Activated CD4-positive, alpha-beta T cell treated with anti-CD3 and anti-CD28 coated beads for 36 hours (primary cell): ENCODE measurements around the gene TIMM29. TPM values are rescaled to one million over a fixed set of nuclear protein-coding genes. Genes with fewer than 3 reads are reported as not detected.
A peak's percentile ranks its signal among the peaks of the same experiment; 100 is the strongest.

Source experiments
- ATAC-seq: fragments of 200-7000 bp; cut with Tn5 transposase; one replicate; pipeline ENCODE4 v1.10.0; 2021; ENCODE audit warnings: mild to moderate bottlenecking, moderate library complexity
- CTCF ChIA-PET: fragments of 350-600 bp; sonication (Branson Sonifier 250); formaldehyde crosslinking; loops from one replicate; lab custom pipeline; 2021; ENCODE audit warnings: antibody characterized with exemption; lab: Charles Lee
- POLR2A ChIA-PET: fragments of 350-600 bp; sonication (Branson Sonifier 250); formaldehyde crosslinking; loops from one replicate; lab custom pipeline; 2021; ENCODE audit warnings: antibody characterized with exemption, inconsistent platforms; lab: Charles Lee
- DNase-seq: peaks from one replicate; pipeline ENCODE4 v3.0.0-alpha.2; 2020
- H3K27ac Mint-ChIP-seq: one replicate; pipeline ENCODE4 v1.8.0; 2021; ENCODE audit warnings: mixed read lengths
- H3K27me3 Mint-ChIP-seq: one replicate; pipeline ENCODE4 v1.8.0; 2021; ENCODE audit warnings: mixed read lengths
- H3K36me3 Mint-ChIP-seq: one replicate; pipeline ENCODE4 v1.8.0; 2021; ENCODE audit warnings: low read depth, mixed read lengths
- H3K4me1 Mint-ChIP-seq: one replicate; pipeline ENCODE4 v1.8.0; 2021; ENCODE audit warnings: mixed read lengths
- H3K4me3 Mint-ChIP-seq: one replicate; pipeline ENCODE4 v1.8.0; 2021; ENCODE audit warnings: mild to moderate bottlenecking, moderate library complexity, mixed read lengths
- H3K9me3 Mint-ChIP-seq: one replicate; pipeline ENCODE4 v1.8.0; 2021; ENCODE audit warnings: low read depth, mixed read lengths
- intact Hi-C, 2 experiments: fragments of 100-400 bp; cut with DNase I in 1 of 2; cut with micrococcal nuclease in 1 of 2; formaldehyde crosslinking; loops; one replicate each; pipeline versions ENCODE4 v1.14.2 to v1.15.1; 2022 to 2024; cut with DNase I, micrococcal nuclease
- total RNA-seq, 2 experiments: library from RNA; stranded (reverse); gene quantifications; one replicate each; pipeline ENCODE4 v1.2.3, GENCODE V29; 2021

The TIMM29 gene
- total RNA-seq = 10 to 100 TPM in 1 of 2 experiments, 1 to 10 TPM in 1; 8.6 to 15.5 TPM

DNA sequence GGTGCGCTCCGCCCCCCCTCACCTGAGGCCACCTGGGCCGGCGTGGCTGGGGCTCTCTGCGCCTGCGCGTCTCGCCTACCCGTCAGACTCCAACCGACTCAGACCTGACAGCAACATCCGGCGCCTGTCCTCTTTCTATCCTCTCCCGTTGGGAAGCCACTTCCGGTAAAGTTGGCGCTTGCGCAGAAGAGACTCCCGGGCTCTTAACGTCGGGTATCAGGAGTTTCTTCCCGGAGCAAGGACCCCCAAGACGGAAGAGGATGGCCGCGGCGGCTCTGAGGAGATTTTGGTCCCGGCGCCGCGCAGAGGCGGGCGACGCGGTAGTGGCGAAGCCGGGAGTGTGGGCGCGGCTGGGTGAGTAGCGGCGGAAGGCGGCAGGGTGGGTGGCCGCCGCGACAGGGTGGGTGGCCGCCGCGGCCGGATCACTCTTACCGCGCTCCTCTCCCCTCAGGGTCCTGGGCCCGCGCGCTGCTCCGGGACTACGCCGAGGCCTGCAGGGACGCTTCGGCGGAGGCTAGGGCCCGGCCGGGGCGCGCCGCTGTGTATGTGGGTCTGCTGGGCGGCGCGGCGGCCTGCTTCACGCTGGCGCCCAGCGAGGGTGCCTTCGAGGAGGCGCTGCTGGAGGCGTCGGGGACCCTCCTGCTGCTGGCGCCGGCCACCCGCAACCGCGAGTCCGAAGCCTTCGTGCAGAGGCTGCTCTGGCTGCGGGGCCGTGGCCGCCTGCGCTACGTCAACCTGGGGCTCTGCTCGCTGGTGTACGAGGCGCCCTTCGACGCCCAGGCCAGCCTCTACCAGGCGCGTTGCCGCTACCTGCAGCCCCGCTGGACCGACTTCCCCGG is at the start of gene TIMM29, which contains the start of gene YIPF2:
Gene TIMM29 (plus strand): TSS at position 249 of the 839 bp plus-strand sequence. CDS start 12 bp downstream, at position 261.
Gene YIPF2 (minus strand): TSS at position 77 of the 839 bp plus-strand sequence. CDS start 229 bp downstream, outside the sequence.
- Mint-ChIP-seq H3K4me1 (peaks cover 21% of the 10 kb centered on the region), H3K27ac (peak within 1 kb of the TSS; percentile 79), H3K27me3 (no peaks in the 10 kb centered on the region), H3K36me3 (peaks cover 11% of the 10 kb centered on the region), H3K4me3 (peak within 1 kb of the TSS; percentile 90), H3K9me3 (no peaks in the 10 kb centered on the region)
- intact Hi-C loops = loop anchor here (1.0 to 5.0 kb wide), 9 partner anchors 32 to 507 kb away; partner anchors contain the start of genes CARM1 (in 2 of the 2), ODAD3 (in 1 of the 2), PRKCSH (in 1 of the 2) and TMED1 (in 1 of the 2)
- POLR2A ChIA-PET = no interaction called here
- CTCF ChIA-PET = interaction anchor here (0.6 to 2.3 kb wide), 4 partner anchors 10 to 92 kb away, joined by 3 to 12 read pairs (median 3); no protein-coding TSS in a partner anchor
- DNase-seq (peak; percentile 97), ATAC-seq (peak; percentile 96)

DNA sequence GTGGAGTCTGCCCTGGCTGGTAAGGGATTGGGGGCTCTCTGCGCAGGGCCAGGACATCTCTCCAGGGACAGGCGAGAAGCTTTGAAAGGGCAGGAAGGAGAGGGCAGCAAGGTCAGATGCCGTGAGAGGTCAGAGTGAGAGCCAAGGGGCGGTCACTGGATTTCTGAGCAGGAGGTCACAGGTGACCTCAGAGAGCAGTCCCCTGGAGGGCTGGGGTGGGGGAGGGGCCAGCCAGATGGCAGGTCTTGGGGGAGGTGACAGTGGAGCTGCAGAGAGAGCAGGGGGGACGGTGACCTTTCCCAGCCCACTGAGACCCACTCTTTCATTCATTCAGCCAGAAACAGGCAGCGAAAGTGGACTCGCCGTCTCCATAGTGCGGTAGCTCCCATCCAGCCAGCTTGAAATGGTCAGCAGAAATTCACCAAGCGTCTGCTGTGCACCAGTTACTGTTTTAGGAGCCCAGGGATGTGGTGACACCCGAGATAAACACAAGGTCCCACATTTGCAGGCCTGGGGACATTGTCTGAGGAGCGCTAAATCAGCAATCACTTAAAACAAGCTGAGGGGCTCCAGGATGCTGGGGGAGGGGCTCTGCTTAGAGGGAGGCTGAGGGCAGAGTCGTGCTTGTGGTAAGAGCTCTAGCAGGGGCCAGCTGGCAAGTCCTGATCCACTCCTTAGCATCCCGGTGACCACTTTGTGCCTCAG is 47.1 kb upstream of the TIMM29 start:
- H3K27me3 Mint-ChIP-seq = no peaks in the 10 kb centered on the region
- peaks cover 7% of the 10 kb centered on the region for H3K36me3 Mint-ChIP-seq
- no peak overlapping the region for H3K27ac Mint-ChIP-seq
- H3K4me1 Mint-ChIP-seq = peaks cover 25% of the 10 kb centered on the region
- CTCF ChIA-PET = interaction anchor here (0.6 to 2.5 kb wide), 5 partner anchors 10 to 373 kb away, joined by 3 to 10 read pairs (median 3); partner anchors contain the start of gene CARM1
- intact Hi-C loops = no loop called here
- DNase-seq = no peak
- POLR2A ChIA-PET = interaction anchor here (0.5 to 0.8 kb wide), 3 partner anchors 36 to 329 kb away, joined by 3 read pairs; no protein-coding TSS in a partner anchor
- ATAC-seq = no peak
- no peaks in the 10 kb centered on the region for H3K9me3 Mint-ChIP-seq
- H3K4me3 Mint-ChIP-seq = no peak overlapping the region

DNA sequence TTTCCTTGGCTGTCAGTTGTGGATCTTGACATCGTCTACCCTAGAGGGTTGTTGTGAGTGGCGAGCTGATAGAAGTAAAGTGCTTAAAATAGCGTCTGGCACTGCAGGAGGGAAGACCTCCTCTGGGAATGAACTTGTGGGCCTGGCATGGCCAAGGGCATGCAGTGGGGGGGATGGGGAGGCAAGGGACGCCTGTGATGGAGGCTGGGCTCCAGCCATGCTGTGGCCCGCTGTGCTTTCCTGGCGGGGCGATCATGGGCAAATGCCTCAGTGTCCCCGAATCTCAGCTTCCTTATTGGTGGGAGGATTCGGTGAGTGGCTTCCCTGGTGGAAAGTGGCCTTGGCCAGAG is 46.5 kb upstream of the TIMM29 start:
- ATAC-seq (no peak), DNase-seq (no peak)
- POLR2A ChIA-PET = interaction anchor here (0.5 to 0.8 kb wide), 3 partner anchors 35 to 330 kb away, joined by 3 read pairs; no protein-coding TSS in a partner anchor
- Mint-ChIP-seq H3K9me3 (no peaks in the 10 kb centered on the region), H3K36me3 (peaks cover 7% of the 10 kb centered on the region), H3K4me1 (peaks cover 20% of the 10 kb centered on the region), H3K4me3 (no peak overlapping the region), H3K27me3 (no peaks in the 10 kb centered on the region), H3K27ac (no peak overlapping the region)
- CTCF ChIA-PET = no interaction called here
- intact Hi-C loops = no loop called here

DNA sequence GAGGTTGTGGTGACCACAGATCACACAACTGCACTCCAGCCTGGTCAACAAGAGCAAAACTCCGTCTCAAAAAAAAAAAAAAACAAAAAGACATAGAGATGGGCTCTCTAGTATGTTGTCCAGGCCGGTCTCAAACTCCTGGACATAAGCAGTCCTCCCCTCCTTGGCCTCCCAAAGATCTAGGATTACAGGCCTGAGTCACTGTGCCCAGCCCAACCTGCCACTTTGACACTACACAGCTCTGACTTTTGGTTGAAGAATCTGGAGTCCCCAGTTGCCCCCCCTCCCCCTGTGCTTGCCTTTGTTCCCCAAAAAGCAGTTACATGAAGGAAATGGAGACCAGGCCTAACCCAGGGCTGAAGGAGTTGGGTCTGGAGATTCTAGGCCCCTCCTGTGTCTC is 44.3 kb upstream of the TIMM29 start:
- ChIA-PET POLR2A (no interaction called here), CTCF (interaction anchor here (0.9 kb wide), 1 partner anchor 1980 kb away, joined by 4 read pairs; no protein-coding TSS in a partner anchor)
- Mint-ChIP-seq H3K4me1 (peaks cover 4% of the 10 kb centered on the region), H3K4me3 (no peak overlapping the region), H3K27ac (no peak overlapping the region), H3K36me3 (peaks cover 6% of the 10 kb centered on the region), H3K9me3 (no peaks in the 10 kb centered on the region), H3K27me3 (no peaks in the 10 kb centered on the region)
- DNase-seq (no peak), ATAC-seq (no peak)
- intact Hi-C loops = no loop called here

DNA sequence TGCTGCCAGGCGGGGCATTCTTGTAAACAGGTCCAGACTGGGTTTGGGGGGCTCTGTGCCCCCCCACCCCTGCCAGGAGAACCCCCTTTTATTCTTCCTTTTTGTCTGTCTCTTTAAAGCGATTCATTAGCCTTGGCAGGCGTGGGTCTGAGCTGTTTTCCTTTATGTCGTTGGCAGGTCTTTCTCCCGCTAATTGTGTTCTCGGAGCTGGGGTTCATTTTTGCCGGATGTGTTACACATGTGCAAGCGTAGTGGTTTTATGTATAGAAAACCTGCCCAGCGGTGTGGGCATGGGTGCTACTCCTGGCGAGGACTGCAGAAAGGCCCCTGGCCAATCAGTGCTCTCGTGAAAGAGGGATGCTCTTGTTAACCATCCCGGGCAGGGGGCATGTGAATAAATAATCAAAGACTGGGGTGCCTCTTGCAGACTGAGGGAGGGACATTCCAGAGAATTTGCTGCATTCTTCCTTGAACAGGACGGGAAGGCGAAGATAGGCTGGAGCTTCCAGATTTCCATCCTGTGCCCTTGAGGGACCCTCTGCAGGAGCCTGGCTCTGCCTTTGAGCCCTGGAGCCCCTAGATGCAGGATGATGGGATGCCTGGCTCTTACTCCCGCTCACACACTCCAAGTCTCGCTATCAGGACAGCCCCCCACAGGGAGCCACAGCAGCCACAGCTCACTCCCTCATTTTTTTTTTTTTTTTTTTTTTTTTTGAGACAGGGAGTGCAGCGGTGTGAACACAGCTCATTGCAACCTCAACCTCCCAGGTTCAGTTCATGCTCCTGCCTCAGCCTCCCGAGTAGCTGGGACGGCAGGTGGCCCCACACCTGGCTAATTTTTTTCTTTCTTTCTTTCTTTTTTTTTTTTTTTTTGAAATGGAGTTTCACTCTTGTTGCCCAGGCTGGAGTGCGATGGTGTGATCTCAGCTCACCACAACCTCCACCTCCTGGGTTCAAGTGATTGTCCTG is 43.1 kb upstream of the TIMM29 start:
- POLR2A ChIA-PET = no interaction called here

DNA sequence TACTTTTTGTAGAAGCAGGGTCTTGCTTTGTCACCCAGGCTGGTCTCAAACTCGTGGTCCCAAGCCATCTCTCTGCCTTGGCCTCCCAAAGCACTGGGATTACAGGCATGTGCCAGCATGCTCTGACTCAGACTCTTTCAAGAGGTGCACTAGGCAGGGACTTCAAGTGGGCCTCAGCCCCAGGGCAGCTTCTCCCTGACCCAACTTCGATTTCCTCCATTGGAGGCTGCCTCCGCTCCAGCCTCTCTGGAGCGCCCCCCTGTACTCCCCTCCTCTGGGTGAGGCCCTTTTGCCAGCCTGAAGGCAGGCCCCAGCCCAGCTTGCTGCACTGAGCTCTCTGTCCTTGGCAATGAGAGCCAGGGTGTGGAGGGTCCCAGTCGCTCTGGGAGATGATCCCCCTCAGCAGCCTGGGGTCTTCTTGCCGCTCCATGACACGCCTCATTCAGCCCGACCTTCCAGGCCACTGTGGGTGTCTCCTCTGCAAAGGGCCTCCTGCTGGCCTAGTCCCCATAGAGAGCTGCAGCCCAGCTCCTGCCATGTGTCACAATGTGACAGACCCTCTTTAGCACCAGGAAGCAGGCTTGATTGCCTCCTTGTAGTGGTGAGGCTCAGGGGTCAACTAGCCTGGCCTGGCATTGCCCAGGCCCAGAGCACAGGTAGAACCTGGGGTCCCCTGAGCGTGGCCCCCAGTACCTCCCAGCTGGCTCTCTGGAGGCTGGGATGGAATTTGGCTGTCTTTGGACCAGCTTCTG is 40.8 kb upstream of the TIMM29 start:
- CTCF ChIA-PET = interaction anchor here (0.7 to 1.7 kb wide), 4 partner anchors 11 to 206 kb away, joined by 3 to 5 read pairs (median 4); partner anchors contain the start of gene DNM2
- ATAC-seq (no peak), DNase-seq (no peak)
- Mint-ChIP-seq H3K4me1 (no peaks in the 10 kb centered on the region), H3K9me3 (no peaks in the 10 kb centered on the region), H3K27me3 (no peaks in the 10 kb centered on the region), H3K4me3 (no peak overlapping the region), H3K36me3 (peaks cover 3% of the 10 kb centered on the region), H3K27ac (no peak overlapping the region)
- intact Hi-C loops = no loop called here
- POLR2A ChIA-PET = no interaction called here

More for the DNA sequence above, 43.1 kb upstream of the TIMM29 start:
- Mint-ChIP-seq H3K9me3 (no peaks in the 10 kb centered on the region), H3K4me3 (no peak overlapping the region), H3K27ac (no peak overlapping the region), H3K27me3 (no peaks in the 10 kb centered on the region), H3K4me1 (no peaks in the 10 kb centered on the region), H3K36me3 (peaks cover 3% of the 10 kb centered on the region)
- intact Hi-C loops = no loop called here
- DNase-seq = no peak
- CTCF ChIA-PET = interaction anchor here (0.6 to 1.2 kb wide), 5 partner anchors 12 to 1978 kb away, joined by 3 to 4 read pairs (median 4); no protein-coding TSS in a partner anchor
- ATAC-seq = no peak

DNA sequence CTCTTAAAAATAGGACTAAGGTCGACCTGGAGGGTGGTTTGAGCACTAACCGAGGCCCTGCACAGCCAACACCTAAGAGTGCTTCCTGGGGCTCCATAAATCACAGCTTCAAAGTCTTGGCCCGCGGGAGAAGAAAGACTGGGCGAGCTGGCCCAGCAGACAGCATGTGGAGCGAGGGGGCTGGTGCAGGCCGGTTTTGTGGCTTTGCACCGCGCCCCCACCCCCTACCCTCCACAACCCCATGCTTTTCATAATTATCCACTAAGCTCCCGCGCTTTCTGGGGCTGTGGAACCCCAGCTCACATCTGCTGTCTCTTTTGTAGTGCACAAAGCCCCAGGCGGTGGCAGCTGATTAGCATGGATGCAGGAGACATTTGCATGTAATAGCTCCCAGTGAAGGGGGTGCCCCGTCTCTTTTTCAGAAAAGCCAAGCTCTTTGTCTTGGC is 40.2 kb upstream of the TIMM29 start:
- POLR2A ChIA-PET = no interaction called here
- CTCF ChIA-PET = interaction anchor here (0.7 to 1.7 kb wide), 4 partner anchors 11 to 171 kb away, joined by 3 to 6 read pairs (median 4); partner anchors contain the start of gene DNM2
- H3K27me3 Mint-ChIP-seq = no peaks in the 10 kb centered on the region
- no peak overlapping the region for H3K27ac Mint-ChIP-seq
- no peaks in the 10 kb centered on the region for H3K36me3 Mint-ChIP-seq
- DNase-seq (no peak), ATAC-seq (no peak)
- no peak overlapping the region for H3K4me3 Mint-ChIP-seq
- no peaks in the 10 kb centered on the region for H3K9me3 Mint-ChIP-seq
- no peaks in the 10 kb centered on the region for H3K4me1 Mint-ChIP-seq
- intact Hi-C loops = no loop called here

DNA sequence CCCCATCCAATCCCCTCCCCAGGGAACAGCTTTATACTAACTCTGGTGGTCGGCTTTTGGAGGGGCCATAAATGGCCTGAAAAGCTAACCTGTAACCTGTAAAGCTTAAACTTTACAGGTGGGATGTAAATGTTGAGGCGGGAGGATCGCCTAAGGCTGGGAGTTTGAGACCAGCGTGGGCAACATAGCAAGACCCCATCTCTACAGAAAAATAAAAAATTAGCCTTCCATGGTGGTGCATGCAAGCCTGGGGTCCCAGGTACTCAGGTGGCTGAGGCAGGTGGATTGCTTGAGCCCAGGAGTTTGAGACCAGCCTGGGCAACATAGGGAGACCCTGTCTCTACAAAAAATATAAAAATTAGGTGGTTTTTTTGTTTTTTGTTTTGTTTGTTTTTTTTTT is 38.7 kb upstream of the TIMM29 start:
- Mint-ChIP-seq H3K4me1 (no peaks in the 10 kb centered on the region), H3K27ac (no peak overlapping the region), H3K36me3 (no peaks in the 10 kb centered on the region), H3K4me3 (no peak overlapping the region), H3K9me3 (no peaks in the 10 kb centered on the region), H3K27me3 (no peaks in the 10 kb centered on the region)
- ChIA-PET CTCF (interaction anchor here (1.6 to 1.7 kb wide), 2 partner anchors 17 to 32 kb away, joined by 5 to 6 read pairs; no protein-coding TSS in a partner anchor), POLR2A (interaction anchor here (0.6 kb wide), 1 partner anchor 241 kb away, joined by 4 read pairs; no protein-coding TSS in a partner anchor)
- ATAC-seq (no peak), DNase-seq (no peak)
- intact Hi-C loops = no loop called here

DNA sequence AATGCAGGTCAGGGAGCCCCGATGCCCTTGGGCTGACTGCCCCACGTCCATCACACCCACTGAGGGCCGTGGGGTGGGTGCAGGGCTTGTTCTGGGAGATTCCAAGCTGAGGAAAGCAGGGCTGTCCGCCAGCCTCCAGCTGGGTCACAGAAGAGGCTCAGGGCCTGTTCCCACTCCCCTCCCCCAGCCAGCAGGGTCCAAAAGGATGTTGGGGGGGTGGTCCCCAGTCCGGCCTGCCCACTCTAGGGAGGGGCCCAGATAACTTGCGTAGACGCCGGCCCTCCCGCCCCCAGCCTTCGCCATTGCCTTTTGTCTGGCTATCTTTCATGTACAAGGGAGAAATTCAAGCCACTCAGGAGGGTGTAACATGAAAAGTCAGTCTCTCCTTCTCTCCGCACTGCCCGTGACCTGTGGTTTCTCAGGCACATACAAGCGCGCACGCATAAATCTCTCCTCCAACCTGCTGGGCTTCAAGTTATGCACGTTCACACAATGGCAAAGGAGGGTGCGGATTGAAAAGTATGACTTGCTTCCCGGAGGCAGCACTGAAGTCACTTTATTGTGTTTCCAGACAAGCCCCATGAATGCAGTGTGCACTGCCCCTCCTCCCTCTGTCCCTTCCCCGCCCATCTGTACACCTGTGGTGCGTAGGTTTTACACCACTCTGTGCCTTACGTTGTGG is 37.1 kb upstream of the TIMM29 start:
- Mint-ChIP-seq H3K36me3 (no peaks in the 10 kb centered on the region), H3K4me3 (no peak overlapping the region), H3K27ac (no peak overlapping the region), H3K9me3 (no peaks in the 10 kb centered on the region), H3K27me3 (no peaks in the 10 kb centered on the region), H3K4me1 (peaks cover under 1% of the 10 kb centered on the region)
- no peak for ATAC-seq
- ChIA-PET CTCF (interaction anchor here (0.6 kb wide), 1 partner anchor 30 kb away, joined by 3 read pairs; no protein-coding TSS in a partner anchor), POLR2A (no interaction called here)
- DNase-seq = no peak
- intact Hi-C loops = no loop called here
